Activated CD8-positive, alpha-beta memory T cell treated with anti-CD3 and anti-CD28 coated beads for 24 hours (primary cell): ENCODE data around the gene ZNF367.
A peak's percentile ranks its signal among the peaks of the same experiment; 100 is the strongest.

Experiments used
- DNase-seq: peaks from one replicate; pipeline ENCODE4 v3.0.0-alpha.2; 2020

Gene ZNF367

GRCh38 chr9:96436456-96437126 is 18.4 kb upstream of the ZNF367 start:
- no peak for DNase-seq

GRCh38 chr9:96436063-96436455 is 17.9 kb upstream of the ZNF367 start:
- no peak for DNase-seq

DNA sequence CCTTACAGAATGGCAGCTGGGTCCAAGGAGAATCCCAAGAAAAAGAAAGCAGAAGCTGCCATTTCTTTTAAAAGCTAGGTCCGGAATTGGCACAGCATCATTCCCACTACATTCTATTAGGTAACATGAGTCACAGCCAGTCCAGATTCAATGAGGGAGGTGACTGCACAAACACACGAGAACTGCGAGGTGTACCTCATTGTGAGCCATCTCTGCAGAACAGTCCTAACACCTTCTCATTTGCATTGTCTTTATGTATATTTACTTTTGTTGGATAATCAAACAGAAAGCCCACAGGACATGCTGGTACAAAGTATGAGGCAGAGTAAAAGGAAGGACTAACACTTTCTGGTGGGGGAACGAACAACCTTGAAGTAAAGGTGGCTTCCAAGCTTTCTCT is 17.2 kb upstream of the ZNF367 start:
- DNase-seq, result no peak

- no peak for DNase-seq
These were observed 12.2 kb upstream of the ZNF367 start for GRCh38 chr9:96430377-96430776.

- no peak for DNase-seq
These were observed 11.6 kb upstream of the ZNF367 start for GRCh38 chr9:96429732-96430131.

- DNase-seq, result no peak
These were observed 7.5 kb upstream of the ZNF367 start for GRCh38 chr9:96425500-96426169.

DNA sequence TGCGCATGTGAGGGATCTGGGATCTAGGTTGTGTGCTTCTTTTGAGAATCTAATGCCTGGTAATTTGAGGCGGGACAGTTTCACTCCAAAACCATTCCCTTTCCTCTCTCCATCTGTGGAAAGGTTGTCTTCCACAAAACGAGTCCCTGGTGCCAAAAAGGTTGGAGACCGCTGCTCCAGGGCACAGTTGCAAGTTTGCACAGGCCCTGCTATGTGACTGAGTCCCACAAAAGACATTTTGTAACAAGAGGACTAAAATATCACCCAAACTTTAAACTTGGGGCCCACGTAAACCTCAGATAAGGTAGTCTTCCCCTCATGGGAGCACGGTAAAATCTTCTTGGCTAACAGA is 5.8 kb upstream of the ZNF367 start:
- DNase-seq, result no peak

GRCh38 chr9:96423322-96423984 is 5.3 kb upstream of the ZNF367 start:
- DNase-seq, result no peak

DNA sequence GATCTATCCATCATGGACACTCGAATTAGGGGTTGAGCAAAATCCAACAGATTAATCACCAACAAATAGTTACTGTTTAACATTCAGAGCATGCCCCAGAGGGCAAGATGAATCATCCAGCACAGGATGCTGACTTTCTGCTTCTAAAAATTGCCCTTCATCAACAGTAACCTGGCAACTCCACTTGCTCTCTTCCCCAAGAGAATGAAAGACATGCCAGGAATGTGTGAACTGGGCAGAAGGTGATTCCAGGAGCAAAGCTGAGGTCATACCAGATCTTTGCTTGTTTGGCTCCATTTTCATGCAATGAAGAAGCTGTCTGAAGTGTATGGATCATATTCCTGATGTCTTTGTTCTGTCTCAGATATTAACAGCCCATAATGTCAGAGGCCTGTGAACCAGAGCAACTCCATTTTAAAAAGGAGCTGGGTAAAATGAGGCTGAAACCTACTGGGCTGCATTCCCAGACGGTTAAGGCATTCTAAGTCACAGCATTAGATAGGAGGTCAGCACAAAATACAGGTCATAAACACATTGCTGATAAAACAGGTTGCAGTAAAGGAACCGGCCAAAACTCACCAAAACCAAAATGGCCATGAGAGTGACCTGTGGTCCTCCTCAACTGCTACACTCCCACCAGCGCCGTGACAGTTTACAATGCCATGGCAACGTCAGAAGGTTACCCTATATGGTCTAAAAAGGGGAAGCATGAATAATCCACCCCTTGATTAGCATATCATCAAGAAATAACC is 2.5 kb upstream of the ZNF367 start:
- no peak for DNase-seq

- DNase-seq, result no peak
These were observed 1.5 kb upstream of the ZNF367 start for GRCh38 chr9:96419691-96419969.

- DNase-seq, result no peak
These were observed 935 bp upstream of the ZNF367 start for GRCh38 chr9:96418920-96419690.

- DNase-seq, result no peak
These were observed 498 bp downstream of the ZNF367 start for GRCh38 chr9:96417661-96418082.

DNA sequence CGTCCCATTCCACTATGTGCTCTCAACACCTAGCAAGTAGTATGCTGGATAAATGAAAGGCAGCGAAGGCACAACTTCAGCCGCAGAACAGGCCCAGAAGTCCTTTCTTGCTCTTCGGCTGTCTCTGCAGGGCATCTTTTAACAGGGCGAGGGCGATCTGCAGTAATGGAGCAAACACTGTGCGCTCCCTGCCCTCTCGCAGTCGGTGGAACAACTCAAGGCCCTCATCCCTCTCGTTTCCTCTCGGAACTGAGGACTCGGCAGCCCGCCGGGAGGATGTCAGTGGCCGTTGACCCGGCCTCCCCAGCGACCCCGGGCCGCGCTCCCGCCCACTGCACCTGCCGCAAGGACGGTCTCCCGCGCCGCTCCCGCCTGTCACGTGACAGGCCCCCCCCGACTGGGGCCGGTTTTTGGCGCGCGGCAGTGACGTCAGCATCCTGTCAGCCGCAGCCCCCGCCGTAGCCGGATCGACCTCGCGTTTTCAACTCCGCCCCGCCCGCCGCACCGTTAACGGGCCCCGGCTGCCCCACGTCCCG is 1.1 kb downstream of the ZNF367 start:
- DNase-seq, result peak; percentile 96

DNA sequence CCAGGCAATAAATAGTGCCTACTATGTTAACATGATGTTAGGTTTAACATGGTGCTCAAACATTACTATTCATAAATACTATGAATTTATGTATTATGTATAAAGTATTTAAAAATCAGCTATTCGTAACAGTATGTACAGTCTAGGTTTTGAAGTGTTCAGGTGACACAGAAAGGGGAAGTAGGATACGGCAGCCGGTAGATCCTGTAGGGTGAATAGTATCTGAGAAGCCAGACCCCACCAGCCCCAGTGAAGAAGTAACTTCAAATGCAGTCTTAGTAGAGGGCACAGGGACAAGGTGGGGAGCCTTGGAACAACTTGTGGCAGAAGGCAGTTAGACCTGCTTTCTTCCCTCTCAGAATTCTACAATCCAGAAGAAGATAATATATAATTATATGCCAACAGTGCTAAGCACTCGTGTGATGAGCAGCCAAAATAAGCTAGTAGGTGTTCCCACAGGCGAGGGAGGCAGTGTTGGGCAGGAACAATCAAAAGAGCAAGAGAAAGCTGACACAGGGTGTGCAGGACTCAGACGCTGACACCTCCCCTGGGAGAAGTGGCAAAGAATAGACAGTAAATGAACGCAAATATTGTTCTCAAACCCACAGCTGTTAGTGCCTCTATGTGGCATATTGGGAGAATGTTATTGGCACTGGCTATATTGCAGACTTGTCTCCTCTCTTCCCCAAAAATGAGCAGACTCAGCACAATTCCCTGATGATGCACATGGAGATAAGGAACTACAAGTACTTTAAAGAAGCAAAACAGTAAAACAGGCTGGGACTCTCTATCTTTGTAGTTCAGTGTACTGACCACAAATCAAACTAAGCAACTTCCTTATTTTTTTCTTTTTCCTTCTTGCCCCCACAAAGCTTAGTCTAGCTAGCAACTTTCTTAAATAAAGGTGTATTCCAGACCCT is 4.6 kb downstream of the ZNF367 start:
- no peak for DNase-seq

DNA sequence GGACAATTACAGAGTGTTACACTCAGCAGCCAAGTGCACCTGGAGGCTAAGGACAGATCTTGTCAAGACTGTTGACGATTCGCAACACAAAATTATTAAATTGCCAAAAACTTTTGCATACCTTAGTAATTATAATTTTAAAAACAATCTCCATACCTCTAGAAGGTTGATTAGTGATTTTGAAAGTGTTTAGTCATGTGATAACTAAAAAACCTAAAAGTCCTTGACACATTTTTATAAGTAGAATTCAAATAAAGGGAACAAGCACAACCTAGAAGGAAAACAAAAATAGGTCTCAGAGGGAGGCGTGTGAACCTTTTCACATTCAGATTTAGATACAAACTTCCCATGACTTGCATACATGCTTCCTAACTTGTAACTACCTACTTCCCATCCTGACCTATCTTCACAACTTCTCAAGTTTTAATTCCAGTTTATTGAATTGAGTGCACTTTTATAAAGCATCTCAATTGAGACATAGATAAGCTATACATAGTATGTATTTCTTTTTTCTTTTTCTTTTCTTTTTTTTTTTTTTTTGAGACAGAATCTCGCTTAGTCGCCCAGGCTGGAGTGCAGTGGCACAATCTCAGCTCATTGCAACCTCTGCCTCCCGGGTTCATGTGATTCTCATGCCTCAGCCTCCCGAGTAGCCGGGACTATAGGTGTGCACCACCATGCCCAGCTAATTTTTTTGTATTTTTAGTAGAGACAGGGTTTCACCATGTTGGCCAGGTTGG is 5.8 kb downstream of the ZNF367 start:
- no peak for DNase-seq

DNA sequence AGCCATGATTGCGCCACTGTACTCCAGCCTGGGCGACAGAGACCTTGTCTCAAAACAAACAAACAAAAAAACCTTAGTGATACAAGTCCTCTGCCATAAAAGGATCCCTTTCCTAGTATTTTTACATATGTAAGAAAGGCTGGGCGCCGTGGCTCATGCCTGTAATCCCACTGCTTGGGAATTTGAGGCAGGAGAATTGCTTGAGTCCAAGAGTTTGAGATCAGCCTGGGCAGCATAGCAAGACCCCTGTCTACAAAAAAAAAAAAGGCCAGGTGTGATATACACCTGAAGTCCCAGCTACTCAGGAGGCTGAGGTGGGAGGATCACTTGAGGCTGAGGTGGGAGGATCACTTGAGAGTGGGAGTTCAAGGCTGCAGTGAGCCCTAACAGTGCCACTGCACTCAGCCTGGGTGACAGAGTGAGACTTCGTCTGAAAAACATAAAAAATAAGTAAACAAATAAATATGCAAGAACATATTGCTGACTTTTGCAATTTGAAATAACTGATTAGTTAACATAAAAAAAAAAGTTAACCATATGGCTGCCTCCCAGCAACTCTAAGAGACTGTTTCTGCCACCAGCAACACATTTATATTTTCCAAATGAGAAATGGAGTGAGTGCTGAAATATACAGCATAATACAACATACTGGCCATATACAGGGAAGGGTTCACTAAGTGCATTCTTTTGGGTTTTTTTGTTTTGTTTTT is 6.9 kb downstream of the ZNF367 start:
- DNase-seq, result no peak

DNA sequence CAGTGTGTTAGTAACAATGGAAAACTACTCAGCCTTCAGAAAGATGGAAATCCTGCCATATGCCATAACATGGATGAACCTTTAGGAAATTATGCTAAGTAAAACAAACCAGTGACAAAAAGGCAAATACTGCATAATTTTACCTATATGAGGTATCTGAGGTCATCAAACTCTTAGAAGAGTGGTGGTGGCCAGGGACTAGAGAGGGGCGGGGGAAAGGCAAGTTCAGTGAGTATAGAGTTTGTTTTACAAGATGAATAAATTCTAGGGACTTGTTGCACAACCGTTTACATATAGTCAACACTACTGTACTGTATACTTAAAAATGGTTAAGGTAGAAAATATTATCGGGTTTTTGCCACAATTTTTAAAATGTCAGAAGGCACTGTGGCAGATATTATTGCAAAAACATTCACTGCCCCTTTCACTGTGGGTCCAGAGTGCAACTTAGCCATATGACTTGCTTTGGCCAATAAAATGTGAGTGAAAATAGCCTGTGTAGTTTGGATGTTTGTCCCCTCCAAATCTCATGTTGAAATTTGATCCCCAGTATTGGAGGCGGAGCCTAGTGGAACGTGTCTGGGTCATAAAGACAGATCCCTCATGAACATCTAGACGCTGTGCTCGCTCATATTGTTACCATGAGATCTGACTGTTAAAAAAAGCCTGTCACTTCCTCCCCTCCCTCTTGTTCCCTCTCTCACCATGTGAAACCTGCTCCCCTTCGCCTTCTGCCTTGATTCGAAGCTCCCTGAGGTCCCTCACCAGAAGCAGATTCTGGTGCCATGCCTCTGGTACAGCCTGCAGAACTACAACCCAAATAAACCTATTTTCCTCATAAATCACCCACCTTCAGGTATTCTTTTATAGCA is 9.5 kb downstream of the ZNF367 start:
- DNase-seq, result no peak

- DNase-seq, result no peak
These were observed 17.8 kb downstream of the ZNF367 start for GRCh38 chr9:96400132-96400910.

- DNase-seq, result no peak
These were observed 18.9 kb downstream of the ZNF367 start for GRCh38 chr9:96399325-96399633.
